DOHH2 (cell line): ENCODE measurements around the gene ADAMTS2.

Source experiments
- EZH2phosphoT487 ChIP-seq: fragments of 200-600 bp; sonication (generic); IDR thresholded peaks from 2 replicates; pipeline ENCODE4 v1.6.1; 2017; ENCODE audit warnings: borderline replicate concordance, mild to moderate bottlenecking, antibody characterized with exemption, low read length, moderate library complexity, mixed read lengths
- TF ChIP-seq, protein P1 (sequence below): fragments of 200-600 bp; sonication (generic); IDR thresholded peaks from one replicate; pipeline ENCODE4 v1.5.1; 2014; ENCODE audit warnings: antibody characterized with exemption, mild to moderate bottlenecking, low read depth, low read length; ENCODE audit not compliant: poor library complexity, severe bottlenecking

GRCh38 chr5:179123491-179124272, 221.6 kb downstream of the ADAMTS2 start:
- TF ChIP-seq, protein P1, sequence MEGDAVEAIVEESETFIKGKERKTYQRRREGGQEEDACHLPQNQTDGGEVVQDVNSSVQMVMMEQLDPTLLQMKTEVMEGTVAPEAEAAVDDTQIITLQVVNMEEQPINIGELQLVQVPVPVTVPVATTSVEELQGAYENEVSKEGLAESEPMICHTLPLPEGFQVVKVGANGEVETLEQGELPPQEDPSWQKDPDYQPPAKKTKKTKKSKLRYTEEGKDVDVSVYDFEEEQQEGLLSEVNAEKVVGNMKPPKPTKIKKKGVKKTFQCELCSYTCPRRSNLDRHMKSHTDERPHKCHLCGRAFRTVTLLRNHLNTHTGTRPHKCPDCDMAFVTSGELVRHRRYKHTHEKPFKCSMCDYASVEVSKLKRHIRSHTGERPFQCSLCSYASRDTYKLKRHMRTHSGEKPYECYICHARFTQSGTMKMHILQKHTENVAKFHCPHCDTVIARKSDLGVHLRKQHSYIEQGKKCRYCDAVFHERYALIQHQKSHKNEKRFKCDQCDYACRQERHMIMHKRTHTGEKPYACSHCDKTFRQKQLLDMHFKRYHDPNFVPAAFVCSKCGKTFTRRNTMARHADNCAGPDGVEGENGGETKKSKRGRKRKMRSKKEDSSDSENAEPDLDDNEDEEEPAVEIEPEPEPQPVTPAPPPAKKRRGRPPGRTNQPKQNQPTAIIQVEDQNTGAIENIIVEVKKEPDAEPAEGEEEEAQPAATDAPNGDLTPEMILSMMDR: no peak
- TF ChIP-seq EZH2phosphoT487: no peak
